Measurements from ENCODE around the gene ATP9B.
"Not testable (repeated sequence)": the region's sequence is repeated elsewhere in the genome, so short reads cannot be mapped to it uniquely, and the experiment has no call there.

Gene ATP9B

GRCh38 chr18:79365701-79366100 is 296.5 kb downstream of the ATP9B start:
- DNase-seq (ENCODE audit: low spot score) = no peak

GRCh38 chr18:79366177-79367094 is 297.2 kb downstream of the ATP9B start:
- no peak for DNase-seq (ENCODE audit: low spot score)

GRCh38 chr18:79367480-79367879 is 298.3 kb downstream of the ATP9B start:
- DNase-seq (ENCODE audit: low spot score) = no peak

- no peak for DNase-seq (ENCODE audit: low spot score)
These were observed 298.8 kb downstream of the ATP9B start for GRCh38 chr18:79367989-79368388.

- no peak for DNase-seq (ENCODE audit: low spot score)
These were observed 299.5 kb downstream of the ATP9B start for GRCh38 chr18:79368681-79369080.

GRCh38 chr18:79371561-79372121 is 302.4 kb downstream of the ATP9B start:
- DNase-seq (ENCODE audit: low spot score) = no peak

- no peak for DNase-seq (ENCODE audit: low spot score)
These were observed 303.3 kb downstream of the ATP9B start for GRCh38 chr18:79372461-79372860.

GRCh38 chr18:79372991-79373390 is 303.8 kb downstream of the ATP9B start:
- no peak for DNase-seq (ENCODE audit: low spot score)

- DNase-seq (ENCODE audit: low spot score) = no peak
These were observed 304.5 kb downstream of the ATP9B start for GRCh38 chr18:79373736-79374135.

GRCh38 chr18:79374408-79375171 is 305.4 kb downstream of the ATP9B start:
- DNase-seq (ENCODE audit: low spot score) = no peak

- DNase-seq (ENCODE audit: low spot score) = no peak
These were observed 306.4 kb downstream of the ATP9B start for GRCh38 chr18:79375441-79376154.

GRCh38 chr18:79376661-79377060 is 307.5 kb downstream of the ATP9B start:
- not testable (repeated sequence) for DNase-seq (ENCODE audit: low spot score)

GRCh38 chr18:79377187-79377891 is 308.1 kb downstream of the ATP9B start:
- DNase-seq (ENCODE audit: low spot score) = no peak

- peak; percentile 85 for DNase-seq (ENCODE audit: low spot score)
These were observed 309.5 kb downstream of the ATP9B start for GRCh38 chr18:79378536-79379250.

- DNase-seq (ENCODE audit: low spot score) = no peak
These were observed 310.2 kb downstream of the ATP9B start for GRCh38 chr18:79379251-79379905.

- no peak for DNase-seq (ENCODE audit: low spot score)
These were observed 311.0 kb downstream of the ATP9B start for GRCh38 chr18:79379931-79380815.

- DNase-seq (ENCODE audit: low spot score) = peak; percentile 72
These were observed 311.9 kb downstream of the ATP9B start for GRCh38 chr18:79380816-79381806.

GRCh38 chr18:79381811-79382311 is 312.7 kb downstream of the ATP9B start:
- no peak for DNase-seq (ENCODE audit: low spot score)

All from CD4-positive, alpha-beta T cell treated with Interleukin-2 at 100 ng/mL for 4 hours (primary cell).